Chondrocyte (in vitro differentiated cells): Measurements from ENCODE around the gene KIF23. TPM values are rescaled to one million over a fixed set of nuclear protein-coding genes. Genes with fewer than 3 reads are reported as not detected.

Source experiments
- DNase-seq: peaks from one replicate; pipeline ENCODE4 v3.0.0; 2021; ENCODE audit warnings: mixed read lengths, low spot score
- H3K27ac Mint-ChIP-seq: one replicate; pipeline ENCODE4 v1.8.0; 2021; ENCODE audit warnings: mild to moderate bottlenecking, moderate library complexity, mixed read lengths; ENCODE audit not compliant: unreplicated experiment
- H3K27me3 Mint-ChIP-seq: 2 replicates; pipeline ENCODE4 v1.8.0; 2021; ENCODE audit warnings: low read depth, mixed read lengths
- H3K36me3 Mint-ChIP-seq: 2 replicates; pipeline ENCODE4 v1.8.0; 2021; ENCODE audit warnings: low read depth, mixed read lengths
- H3K4me1 Mint-ChIP-seq: 2 replicates; pipeline ENCODE4 v1.8.0; 2021; ENCODE audit warnings: low read depth, mild to moderate bottlenecking, mixed read lengths
- H3K4me3 Mint-ChIP-seq: one replicate; pipeline ENCODE4 v1.8.0; 2021; ENCODE audit warnings: mild to moderate bottlenecking, moderate library complexity, mixed read lengths; ENCODE audit not compliant: unreplicated experiment
- H3K9me3 Mint-ChIP-seq: 2 replicates; pipeline ENCODE4 v1.8.0; 2021; ENCODE audit warnings: low read depth, mixed read lengths
- total RNA-seq: library from RNA; stranded (reverse); gene quantifications from 3 replicates; pipeline ENCODE4 v1.2.1, GENCODE V29; 2021
- TF ChIP-seq, protein P1 (sequence below): fragments of 200-600 bp; sonication (generic); IDR thresholded peaks from 2 replicates; pipeline ENCODE4 v1.5.0; 2021; ENCODE audit warnings: antibody characterized with exemption, mild to moderate bottlenecking, moderate library complexity

The KIF23 gene
- total RNA-seq, 1 donor from 2014 or later, result 13.5 TPM

- H3K4me1 Mint-ChIP-seq, result peaks cover 29% of the 10 kb centered on the region
- H3K9me3 Mint-ChIP-seq, result no peaks in the 10 kb centered on the region
- TF ChIP-seq, protein P1, sequence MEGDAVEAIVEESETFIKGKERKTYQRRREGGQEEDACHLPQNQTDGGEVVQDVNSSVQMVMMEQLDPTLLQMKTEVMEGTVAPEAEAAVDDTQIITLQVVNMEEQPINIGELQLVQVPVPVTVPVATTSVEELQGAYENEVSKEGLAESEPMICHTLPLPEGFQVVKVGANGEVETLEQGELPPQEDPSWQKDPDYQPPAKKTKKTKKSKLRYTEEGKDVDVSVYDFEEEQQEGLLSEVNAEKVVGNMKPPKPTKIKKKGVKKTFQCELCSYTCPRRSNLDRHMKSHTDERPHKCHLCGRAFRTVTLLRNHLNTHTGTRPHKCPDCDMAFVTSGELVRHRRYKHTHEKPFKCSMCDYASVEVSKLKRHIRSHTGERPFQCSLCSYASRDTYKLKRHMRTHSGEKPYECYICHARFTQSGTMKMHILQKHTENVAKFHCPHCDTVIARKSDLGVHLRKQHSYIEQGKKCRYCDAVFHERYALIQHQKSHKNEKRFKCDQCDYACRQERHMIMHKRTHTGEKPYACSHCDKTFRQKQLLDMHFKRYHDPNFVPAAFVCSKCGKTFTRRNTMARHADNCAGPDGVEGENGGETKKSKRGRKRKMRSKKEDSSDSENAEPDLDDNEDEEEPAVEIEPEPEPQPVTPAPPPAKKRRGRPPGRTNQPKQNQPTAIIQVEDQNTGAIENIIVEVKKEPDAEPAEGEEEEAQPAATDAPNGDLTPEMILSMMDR, result no peak
- H3K36me3 Mint-ChIP-seq, result peaks cover 3% of the 10 kb centered on the region
- no peak for DNase-seq
- no peak overlapping the region for H3K4me3 Mint-ChIP-seq
- no peak overlapping the region for H3K27ac Mint-ChIP-seq
- no peaks in the 10 kb centered on the region for H3K27me3 Mint-ChIP-seq
Observed at GRCh38 chr15:69405110-69405509, 9.0 kb upstream of the KIF23 start.

GRCh38 chr15:69407719-69408400 lies 6.3 kb upstream of the KIF23 start:
- Mint-ChIP-seq H3K27ac (no peak overlapping the region), H3K9me3 (no peaks in the 10 kb centered on the region), H3K4me1 (peaks cover 36% of the 10 kb centered on the region), H3K36me3 (no peaks in the 10 kb centered on the region), H3K4me3 (no peak overlapping the region), H3K27me3 (no peaks in the 10 kb centered on the region)
- TF ChIP-seq, protein P1, result no peak
- DNase-seq, result no peak

- no peak overlapping the region for H3K27ac Mint-ChIP-seq
- H3K4me3 Mint-ChIP-seq, result no peak overlapping the region
- TF ChIP-seq, protein P1, result no peak
- no peaks in the 10 kb centered on the region for H3K27me3 Mint-ChIP-seq
- H3K36me3 Mint-ChIP-seq, result no peaks in the 10 kb centered on the region
- no peaks in the 10 kb centered on the region for H3K9me3 Mint-ChIP-seq
- H3K4me1 Mint-ChIP-seq, result peaks cover 36% of the 10 kb centered on the region
- no peak for DNase-seq
Observed at GRCh38 chr15:69408841-69409240, 5.3 kb upstream of the KIF23 start.

DNA sequence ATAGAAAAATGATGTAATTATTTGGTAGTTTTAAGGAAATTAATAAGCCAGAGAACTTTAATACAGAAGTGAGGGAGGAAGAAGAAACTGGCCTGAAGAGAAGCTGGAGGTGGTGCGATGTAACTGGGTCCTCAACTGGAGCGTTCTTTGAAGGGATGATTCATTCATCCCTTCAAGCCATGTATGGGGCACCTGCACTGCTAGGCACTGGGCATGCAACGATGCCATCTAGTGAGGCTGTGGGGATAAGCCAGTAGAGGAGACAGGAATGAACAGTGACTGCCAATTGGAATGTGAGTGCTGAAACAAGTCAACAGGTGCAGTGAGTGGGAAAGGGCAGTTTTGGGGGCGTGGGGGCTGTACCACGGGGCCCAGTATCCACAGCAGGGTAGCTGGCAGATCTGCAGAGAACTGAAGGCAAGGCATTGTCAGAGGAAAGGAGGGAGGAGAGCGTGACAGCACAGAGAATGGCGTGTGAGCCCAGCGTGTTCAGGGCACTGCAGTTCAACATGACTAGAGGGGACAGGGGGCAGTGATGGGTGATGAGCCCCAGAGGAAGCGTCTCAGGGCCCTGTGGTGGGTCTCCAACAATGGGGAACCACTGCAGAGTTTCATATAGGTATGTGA lies 3.8 kb upstream of the KIF23 start:
- DNase-seq, result no peak
- Mint-ChIP-seq H3K27me3 (no peaks in the 10 kb centered on the region), H3K36me3 (no peaks in the 10 kb centered on the region), H3K27ac (no peak overlapping the region), H3K9me3 (no peaks in the 10 kb centered on the region), H3K4me1 (peaks cover 34% of the 10 kb centered on the region), H3K4me3 (no peak overlapping the region)
- TF ChIP-seq, protein P1, result peak; percentile 76

DNA sequence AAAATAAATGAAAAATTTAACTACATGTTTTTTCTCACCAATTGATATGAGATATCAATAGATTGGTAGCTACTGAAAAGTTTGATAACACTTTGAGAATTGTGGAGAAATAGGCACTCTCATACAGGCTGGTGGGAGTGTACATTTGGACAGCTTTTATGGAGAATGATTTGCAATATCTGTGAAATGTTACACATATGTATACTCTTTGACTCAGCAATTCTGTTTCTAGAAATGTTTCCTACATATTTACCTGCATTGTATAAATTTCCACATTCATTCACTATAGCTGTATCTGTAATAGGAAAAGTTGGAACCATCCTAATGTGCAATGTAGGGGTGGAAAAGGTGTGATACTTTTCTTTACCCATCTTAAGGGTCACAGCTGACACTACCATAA lies 1.9 kb upstream of the KIF23 start:
- H3K27me3 Mint-ChIP-seq, result no peaks in the 10 kb centered on the region
- no peaks in the 10 kb centered on the region for H3K9me3 Mint-ChIP-seq
- H3K4me3 Mint-ChIP-seq, result no peak overlapping the region
- H3K36me3 Mint-ChIP-seq, result no peaks in the 10 kb centered on the region
- TF ChIP-seq, protein P1, result no peak
- peaks cover 45% of the 10 kb centered on the region for H3K4me1 Mint-ChIP-seq
- no peak overlapping the region for H3K27ac Mint-ChIP-seq
- no peak for DNase-seq
